NAMALWA (cell line): ENCODE data around the gene UBASH3B.

ENCODE experiments used
- DNase-seq: peaks from one replicate; pipeline ENCODE4 v3.0.0-alpha.2; 2015; ENCODE audit warnings: low spot score

The UBASH3B gene

GRCh38 chr11:122678406-122678805 is 22.9 kb downstream of the UBASH3B start:
- no peak for DNase-seq

DNA sequence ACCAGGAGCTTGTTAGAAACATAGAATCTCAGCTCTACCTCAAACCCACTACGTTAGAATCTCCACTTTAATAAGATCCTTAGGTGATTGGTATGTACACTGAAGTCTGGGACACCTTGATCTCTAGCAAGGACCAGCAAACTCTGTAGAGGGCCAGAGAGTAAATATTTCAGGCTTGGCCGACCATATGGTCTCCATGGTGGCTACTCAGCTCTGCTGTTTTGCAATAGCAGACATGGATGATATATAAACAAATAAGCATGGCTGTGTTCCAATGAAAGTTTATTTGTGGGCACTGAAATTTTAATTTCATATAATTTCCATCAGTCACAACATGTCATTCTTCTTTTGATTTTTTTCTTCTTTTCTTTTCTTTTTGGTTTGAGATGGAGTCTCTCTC is 23.9 kb downstream of the UBASH3B start:
- no peak for DNase-seq

DNA sequence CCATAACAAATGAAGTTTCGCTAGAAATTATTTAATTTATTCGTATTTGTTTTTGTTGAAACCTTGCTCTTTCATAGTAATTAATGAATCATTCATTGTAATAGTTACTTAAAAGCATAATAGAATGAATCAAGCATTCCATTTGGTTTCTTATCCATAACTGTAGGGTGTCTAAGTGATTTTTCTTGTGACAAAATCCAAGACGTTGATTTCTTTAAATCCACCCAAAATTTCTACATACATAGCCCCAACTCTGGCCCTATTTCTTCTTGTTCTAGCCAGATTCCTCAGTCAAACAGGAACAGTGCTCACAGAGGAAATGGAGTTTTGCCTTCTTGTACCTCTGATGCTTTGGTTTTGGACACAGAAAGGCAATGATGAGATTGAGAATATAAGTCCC is 25.5 kb downstream of the UBASH3B start:
- DNase-seq, result no peak

DNA sequence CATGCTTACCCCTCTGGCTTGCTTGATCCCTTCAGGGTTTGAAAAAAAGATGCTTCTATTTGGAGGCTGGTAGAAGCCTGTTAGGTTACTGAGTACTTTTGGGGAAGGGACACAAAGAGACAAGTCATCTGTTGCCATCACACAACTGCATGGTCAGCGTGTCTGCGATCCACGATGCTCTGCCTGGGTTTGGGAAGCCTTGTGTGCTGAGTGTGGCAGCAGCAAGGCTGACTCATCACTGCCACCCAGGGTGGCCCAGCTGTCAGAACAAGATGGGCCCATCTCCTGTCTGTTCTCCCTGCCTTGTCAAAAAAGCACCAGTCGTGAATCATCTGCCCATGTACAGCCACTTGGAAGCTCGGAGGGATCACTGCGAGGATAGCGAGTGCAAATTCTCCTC is 26.2 kb downstream of the UBASH3B start:
- DNase-seq, result no peak

DNA sequence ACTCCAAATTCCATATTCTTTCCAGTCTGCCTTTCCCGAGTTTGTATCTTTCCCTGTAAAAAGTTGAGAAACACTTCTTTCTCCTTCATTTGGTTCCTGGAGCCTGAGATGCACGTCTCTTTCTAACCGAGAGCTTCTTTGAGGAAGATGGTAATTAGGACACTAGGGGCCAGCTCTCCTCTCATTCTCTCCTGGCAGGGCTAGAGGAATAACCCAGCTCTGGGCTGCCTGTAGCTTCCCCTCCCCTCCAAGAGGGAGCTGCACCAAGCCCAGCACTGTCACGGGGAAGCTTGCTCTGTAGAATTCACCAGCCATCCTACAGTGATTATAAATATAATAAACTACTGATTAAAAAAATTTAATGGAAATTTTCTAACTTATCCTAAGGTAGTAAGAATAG is 26.9 kb downstream of the UBASH3B start:
- no peak for DNase-seq

GRCh38 chr11:122685041-122685440 is 29.5 kb downstream of the UBASH3B start:
- no peak for DNase-seq

DNA sequence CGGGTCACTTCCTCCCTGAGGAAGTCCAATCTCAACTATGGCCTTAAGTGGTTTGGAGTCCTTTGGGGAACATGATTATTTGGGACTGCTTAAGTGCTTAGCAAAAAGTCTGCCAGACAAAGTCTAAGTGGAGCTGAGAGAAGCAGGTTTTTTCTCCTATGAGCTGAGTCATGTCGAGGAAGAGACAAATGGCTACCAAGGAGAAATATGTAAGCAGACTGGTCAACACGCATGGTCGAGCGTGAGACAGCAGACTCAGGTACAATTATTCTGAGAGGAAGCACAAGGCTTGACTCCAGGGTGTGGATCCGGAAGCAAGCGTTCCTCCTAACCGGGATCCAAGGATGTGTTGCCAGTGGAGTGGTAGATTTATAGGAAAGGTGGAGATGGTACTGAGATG is 30.6 kb downstream of the UBASH3B start:
- no peak for DNase-seq

DNA sequence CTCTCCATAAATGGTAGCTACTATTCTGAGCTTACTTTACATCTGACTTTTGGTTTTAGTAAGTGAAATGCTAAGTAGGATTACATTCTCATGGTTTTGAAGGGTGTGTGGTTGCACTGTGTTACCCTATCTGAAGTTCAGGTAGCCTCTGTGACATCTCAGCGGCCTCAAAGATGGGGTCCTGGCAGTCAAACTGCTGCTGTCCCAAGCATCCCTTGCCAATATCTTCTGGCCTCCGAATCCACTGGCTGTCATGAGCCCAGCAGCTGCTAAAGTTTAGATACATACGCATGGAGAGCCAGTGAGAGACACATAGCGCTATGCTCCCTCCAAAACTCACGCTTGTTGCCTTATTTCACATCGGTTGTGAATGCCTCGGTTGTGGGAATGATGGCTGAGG is 34.9 kb downstream of the UBASH3B start:
- DNase-seq, result no peak

GRCh38 chr11:122690801-122691548 is 35.5 kb downstream of the UBASH3B start:
- DNase-seq, result no peak

- DNase-seq, result no peak
Observed at GRCh38 chr11:122691549-122692150, 36.1 kb downstream of the UBASH3B start.

GRCh38 chr11:122692444-122692843 is 36.9 kb downstream of the UBASH3B start:
- no peak for DNase-seq

DNA sequence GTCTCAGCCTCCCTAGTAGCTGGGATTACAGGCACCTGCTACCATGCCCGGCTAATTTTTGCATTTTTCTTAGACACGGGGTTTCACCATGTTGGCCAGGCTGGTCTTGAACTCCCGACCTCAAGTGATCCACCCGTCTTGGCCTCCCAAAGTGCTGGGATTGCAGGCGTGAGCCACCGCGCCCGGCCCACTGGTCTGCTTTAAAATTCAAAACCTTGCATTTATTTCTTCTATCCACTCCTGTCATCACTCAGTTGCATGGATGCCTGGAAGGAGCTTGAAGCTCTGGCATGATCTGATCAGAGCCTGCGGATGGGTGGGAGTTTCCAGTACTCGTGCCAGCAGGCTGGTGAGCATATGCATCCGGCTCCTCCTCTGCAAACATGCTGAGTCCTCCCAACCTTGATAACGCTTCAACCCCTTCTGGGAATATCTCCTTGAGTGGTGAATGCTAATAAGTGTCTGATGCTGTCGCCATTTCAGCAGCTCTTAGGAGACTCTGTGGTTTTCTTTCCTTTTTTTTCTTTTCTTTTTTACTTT is 39.6 kb downstream of the UBASH3B start:
- DNase-seq, result no peak

- peak; percentile 88 for DNase-seq
Observed at GRCh38 chr11:122696662-122697061, 41.1 kb downstream of the UBASH3B start.

DNA sequence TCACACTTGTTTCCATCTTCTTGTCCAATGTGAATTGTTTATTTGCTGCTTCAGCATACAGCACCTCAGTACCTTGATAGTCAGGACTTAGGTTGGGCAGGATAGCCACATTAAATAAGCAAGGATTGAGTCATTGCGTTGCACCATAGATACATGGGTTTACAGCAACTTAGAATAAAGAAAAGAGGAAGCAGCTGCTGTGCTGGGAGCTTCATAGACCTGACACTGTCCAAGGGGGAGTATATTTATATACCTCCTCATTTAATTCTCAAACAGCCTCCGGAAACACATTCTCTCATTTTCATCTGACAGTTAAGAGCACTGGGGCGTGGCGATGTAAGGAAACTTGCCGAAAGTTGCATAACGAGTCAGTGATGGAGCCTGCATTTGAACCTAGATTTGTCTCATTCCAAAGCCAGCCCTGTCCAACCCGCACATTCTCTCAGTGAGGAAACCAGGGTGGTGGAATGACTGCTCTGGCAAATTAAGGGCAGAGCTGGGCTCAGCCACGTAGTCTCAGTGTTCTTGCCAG is 42.2 kb downstream of the UBASH3B start:
- peak; percentile 94 for DNase-seq

- DNase-seq, result peak; percentile 62
Observed at GRCh38 chr11:122698392-122698791, 42.9 kb downstream of the UBASH3B start.

DNA sequence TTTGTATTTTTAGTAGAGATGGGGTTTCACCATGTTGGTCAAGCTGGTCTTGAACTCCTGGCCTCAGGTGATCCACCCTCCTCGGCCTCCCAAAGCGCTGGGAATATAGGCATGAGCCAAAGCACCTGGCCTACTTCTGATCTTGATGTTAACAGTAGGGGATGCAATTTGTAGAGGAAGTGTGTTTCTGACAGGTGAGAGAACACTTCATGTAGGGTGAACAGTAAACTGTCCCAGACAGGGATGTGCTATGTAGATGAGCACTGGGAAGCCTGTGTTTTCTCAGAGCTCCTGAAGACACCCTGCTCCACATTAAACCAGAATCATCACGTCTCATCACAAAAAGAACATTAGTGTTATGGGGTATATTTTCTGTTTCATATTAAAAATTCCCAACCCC is 45.1 kb downstream of the UBASH3B start:
- no peak for DNase-seq

DNA sequence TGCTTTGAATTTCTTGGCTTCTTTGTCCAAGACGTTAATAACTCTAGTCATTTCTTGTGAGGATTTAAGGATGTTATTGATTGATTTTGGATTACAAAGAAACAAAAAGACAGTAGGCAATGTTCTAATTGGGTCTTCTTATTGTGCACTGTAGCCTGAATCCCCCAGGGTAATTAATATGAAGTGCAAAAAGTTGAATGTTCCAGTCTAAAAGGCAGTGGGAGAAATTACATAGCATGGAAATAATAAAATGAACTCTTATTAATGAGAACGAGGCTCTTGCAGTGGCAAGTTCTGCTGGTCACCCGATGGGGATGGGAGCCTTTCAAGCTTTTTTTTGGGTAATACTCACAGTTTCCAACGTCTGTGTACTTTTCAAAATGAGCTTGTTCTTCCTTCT is 45.6 kb downstream of the UBASH3B start:
- no peak for DNase-seq

DNA sequence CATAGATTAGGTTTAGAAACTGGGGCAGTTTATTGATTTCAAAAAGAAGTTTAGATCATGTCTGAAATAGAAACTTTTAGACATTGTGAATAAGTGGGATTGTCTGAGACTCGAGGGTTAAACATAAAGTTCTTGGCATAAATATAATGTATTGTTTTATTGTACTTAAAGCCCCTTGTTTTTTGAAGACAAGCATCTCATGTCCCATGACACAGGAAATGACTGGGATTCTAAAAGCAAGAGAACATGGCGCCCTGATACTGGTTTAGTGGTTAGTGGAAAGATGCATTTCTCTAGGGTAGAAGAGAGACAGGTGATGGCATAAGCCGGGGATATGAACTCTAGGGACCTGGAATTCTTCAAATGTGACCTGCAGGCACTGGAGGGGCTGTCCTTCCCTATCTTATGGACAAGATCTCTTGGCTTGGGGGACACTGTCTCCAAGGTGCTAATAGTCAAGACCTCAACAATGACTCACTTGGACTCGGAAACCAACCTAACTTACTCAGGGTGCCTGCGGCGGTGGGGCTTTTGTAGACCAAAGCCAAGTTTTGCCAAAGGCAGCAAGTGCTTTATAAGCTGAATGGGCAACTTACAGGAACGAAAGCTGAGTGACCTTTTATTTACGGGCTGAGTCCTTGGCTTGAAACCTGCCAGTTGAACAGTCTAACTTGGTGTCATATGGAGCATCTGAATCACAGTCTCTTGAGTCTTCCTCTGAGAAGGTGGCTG is 48.2 kb downstream of the UBASH3B start:
- no peak for DNase-seq

GRCh38 chr11:122705396-122705795 is 49.9 kb downstream of the UBASH3B start:
- no peak for DNase-seq

DNA sequence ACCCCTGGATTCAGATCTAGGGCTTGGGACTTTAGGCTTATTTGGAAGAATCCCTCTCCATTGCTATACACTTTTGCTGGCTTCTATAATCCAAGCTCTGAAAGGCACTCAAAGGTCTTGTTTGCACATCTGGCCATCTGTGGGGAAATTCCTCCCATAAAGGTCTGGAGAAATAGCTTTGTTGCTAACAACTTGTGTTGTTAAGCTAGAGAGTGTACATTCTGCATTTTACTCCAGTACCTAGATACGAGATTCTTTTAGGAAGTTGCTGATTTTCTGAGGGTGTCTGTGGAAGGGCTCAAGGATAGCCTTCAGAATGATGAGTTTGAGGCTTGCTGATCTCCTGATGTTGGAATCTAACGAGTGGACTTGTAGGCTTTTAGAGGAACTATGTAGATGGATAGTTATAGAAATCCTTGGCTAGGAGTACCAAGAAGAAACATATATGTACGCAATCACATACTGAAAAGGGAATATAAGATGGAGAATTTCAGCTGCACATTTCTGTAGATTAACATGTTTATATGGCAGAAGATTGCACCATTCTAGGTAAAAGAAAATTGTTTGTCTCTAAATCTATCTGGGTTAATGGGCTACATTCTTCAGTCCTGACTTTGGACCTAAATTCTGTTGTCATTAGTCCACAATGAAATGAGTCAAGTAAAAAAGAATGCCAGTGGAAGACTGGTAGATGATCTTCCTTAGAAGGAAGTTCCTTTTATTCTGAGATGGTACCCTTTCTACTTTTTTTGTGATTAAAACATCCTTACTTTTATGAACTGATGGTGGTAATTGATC is 51.0 kb downstream of the UBASH3B start:
- DNase-seq, result no peak

DNA sequence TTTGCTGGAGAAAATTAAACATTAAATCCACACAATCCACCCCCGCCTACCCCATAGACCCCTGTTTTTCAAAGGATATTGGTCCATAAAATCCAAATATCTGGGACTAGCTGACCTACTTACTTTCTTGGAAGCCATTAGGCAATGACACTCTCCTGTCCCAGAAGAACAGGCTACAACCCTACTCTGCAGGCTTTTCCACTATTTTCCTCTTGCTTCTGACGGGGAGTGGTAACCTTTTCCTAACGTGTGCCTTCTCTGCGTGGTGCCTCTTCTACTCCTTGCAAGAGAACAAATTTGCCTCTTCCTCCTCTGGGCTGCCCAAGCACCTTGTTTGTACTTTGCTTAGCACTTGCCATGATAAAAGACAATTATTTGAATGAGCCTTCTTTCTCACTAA is 51.6 kb downstream of the UBASH3B start:
- no peak for DNase-seq

DNA sequence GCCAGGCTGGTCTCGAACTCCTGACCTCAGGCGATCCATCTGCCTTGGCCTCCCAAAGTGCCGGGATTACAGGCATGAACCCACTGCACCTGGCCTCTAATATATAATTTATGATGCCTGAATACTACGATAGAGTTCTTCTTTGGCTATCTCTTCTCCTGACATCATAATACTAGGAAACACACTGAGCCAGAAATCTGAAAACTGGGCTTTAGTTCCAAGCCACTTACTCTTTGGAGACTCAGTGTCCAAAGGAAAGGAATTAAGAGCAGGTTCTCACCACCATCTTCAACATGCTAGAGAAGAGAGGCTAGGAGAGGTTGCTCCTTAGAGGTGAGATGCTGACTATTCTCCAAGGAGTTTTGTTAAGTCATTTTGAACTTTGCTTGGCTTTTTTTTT is 52.4 kb downstream of the UBASH3B start:
- DNase-seq, result no peak
